C1 segment of cervical spinal cord (tissue), 14 donors: ENCODE results near the gene SELENOP.
A peak's percentile ranks its signal among the peaks of the same experiment; 100 is the strongest.
"Not testable (repeated sequence)": the region's sequence is repeated elsewhere in the genome, so short reads cannot be mapped to it uniquely, and the experiment has no call there.

Source experiments
- DNase-seq, 14 donors: peaks; one replicate each; lab custom pipeline; 2025; lab: John Stamatoyannopoulos, UW

The SELENOP gene

GRCh38 chr5:42811591-42812446 lies at the start of gene SELENOP:
SELENOP (minus strand) TSS chr5:42811892; CDS start chr5:42808353, 3,539 bp downstream.
- peak in 12 of 14 donors; percentile 23 to 74 (median 52) for DNase-seq

GRCh38 chr5:42858687-42859086 lies 47.0 kb upstream of the SELENOP start:
- peak in 11 of 14 donors; percentile 7 to 67 (median 61) for DNase-seq

GRCh38 chr5:42858031-42858643 lies 46.4 kb upstream of the SELENOP start:
- peak in 8 of 14 donors; percentile 28 to 53 (median 38) for DNase-seq

- no peak for DNase-seq
These were observed 44.1 kb upstream of the SELENOP start for GRCh38 chr5:42855811-42856210.

- DNase-seq = no peak
These were observed 43.7 kb upstream of the SELENOP start for GRCh38 chr5:42855386-42855785.

GRCh38 chr5:42854795-42855194 lies 43.1 kb upstream of the SELENOP start:
- DNase-seq = no peak

- DNase-seq = no peak
These were observed 41.1 kb upstream of the SELENOP start for GRCh38 chr5:42852826-42853225.

- DNase-seq = no peak
These were observed 39.8 kb upstream of the SELENOP start for GRCh38 chr5:42851481-42851880.

GRCh38 chr5:42848545-42848944 lies 36.9 kb upstream of the SELENOP start:
- no peak for DNase-seq

GRCh38 chr5:42844408-42844807 lies 32.7 kb upstream of the SELENOP start:
- DNase-seq = not testable (repeated sequence)

GRCh38 chr5:42843675-42844292 lies 32.1 kb upstream of the SELENOP start:
- no peak for DNase-seq

GRCh38 chr5:42842921-42843641 lies 31.4 kb upstream of the SELENOP start:
- DNase-seq = no peak

GRCh38 chr5:42840842-42841567 lies 29.3 kb upstream of the SELENOP start:
- DNase-seq = no peak

- DNase-seq = no peak
These were observed 28.6 kb upstream of the SELENOP start for GRCh38 chr5:42840269-42840668.

- DNase-seq = no peak
These were observed 27.5 kb upstream of the SELENOP start for GRCh38 chr5:42839196-42839595.

- DNase-seq = no peak
These were observed 25.9 kb upstream of the SELENOP start for GRCh38 chr5:42837601-42838000.

GRCh38 chr5:42836070-42836769 lies 24.5 kb upstream of the SELENOP start:
- DNase-seq = no peak

GRCh38 chr5:42832060-42832459 lies 20.4 kb upstream of the SELENOP start:
- DNase-seq = no peak

GRCh38 chr5:42830924-42831323 lies 19.2 kb upstream of the SELENOP start:
- DNase-seq = no peak

- DNase-seq = no peak
These were observed 17.0 kb upstream of the SELENOP start for GRCh38 chr5:42828671-42829070.
